Measurements from ENCODE around the gene CAPN5.

Gene CAPN5

DNA sequence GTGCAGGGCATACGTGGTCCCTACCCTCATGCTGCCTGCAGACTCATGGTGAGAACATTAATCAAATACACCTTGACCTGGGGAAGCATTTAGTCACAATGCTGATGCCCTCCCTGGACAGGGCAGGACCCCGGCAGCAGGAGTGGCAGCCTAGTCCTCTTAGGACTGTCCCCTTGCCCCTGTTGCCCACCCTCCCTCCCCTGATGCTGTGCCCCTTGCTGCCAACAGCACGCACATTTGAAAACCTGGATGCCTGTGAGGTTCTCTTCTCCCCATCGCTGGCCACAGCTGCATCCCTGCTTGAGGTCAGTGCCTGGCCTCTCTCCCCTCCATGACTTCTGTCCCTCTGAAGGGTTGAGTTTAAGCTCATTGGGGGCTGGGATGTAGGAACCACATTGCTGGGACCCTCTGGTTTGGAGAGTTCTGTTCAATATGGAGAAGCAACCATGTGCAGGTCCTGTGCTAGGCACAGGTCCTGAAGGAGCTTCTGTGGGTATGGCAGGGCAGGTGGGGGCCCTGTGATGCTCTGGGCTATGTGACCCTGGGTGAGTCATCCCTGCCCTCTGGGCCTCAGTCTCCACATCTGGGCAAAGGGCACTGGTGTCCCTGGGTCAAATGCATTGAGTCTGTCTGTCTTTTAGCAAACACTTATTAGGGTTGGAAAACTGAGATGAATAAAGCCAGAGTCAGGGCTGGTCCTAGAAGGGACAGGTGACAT lies 92.6 kb downstream of the CAPN5 start:
- no peak overlapping the region for H3K27ac ChIP-seq
- TF ChIP-seq ZFX (IDR thresholded peaks at IDR 0.05; ENCODE audit: borderline replicate concordance): no peak
- TF ChIP-seq CTCF (IDR thresholded peaks at IDR 0.05): no peak

GRCh38 chr11:77159937-77160495 lies 93.2 kb downstream of the CAPN5 start:
- H3K27ac ChIP-seq: no peak overlapping the region
- TF ChIP-seq ZFX (IDR thresholded peaks at IDR 0.05; ENCODE audit: borderline replicate concordance): no peak
- no peak for TF ChIP-seq CTCF (IDR thresholded peaks at IDR 0.05)

- TF ChIP-seq CTCF (IDR thresholded peaks at IDR 0.05): no peak
- no peak for TF ChIP-seq ZFX (IDR thresholded peaks at IDR 0.05; ENCODE audit: borderline replicate concordance)
- H3K27ac ChIP-seq: no peak overlapping the region
These were observed 96.5 kb downstream of the CAPN5 start for GRCh38 chr11:77163271-77163670.

GRCh38 chr11:77165066-77165465 lies 98.3 kb downstream of the CAPN5 start:
- TF ChIP-seq ZFX (IDR thresholded peaks at IDR 0.05; ENCODE audit: borderline replicate concordance): no peak
- no peak for TF ChIP-seq CTCF (IDR thresholded peaks at IDR 0.05)

DNA sequence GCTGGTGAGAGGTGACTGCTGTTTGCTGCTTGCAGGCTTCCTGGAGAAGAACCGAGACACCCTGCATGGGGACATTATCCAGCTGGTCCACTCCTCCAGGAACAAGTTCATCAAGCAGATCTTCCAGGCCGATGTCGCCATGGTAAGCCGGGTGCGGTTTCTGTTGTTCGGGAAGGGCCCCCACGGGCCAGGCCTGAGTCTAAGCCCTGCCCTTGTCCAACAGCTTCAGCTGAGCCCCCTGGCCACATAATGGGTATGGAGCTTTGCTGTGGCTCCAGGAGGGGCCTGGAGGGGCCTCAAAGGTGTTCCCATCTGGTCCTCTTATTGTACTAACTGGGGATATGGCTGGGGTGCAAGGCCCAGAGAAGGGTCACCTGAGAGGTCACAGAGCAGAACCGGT lies 99.2 kb downstream of the CAPN5 start:
- no peak overlapping the region for H3K27ac ChIP-seq
- TF ChIP-seq ZFX (IDR thresholded peaks at IDR 0.05; ENCODE audit: borderline replicate concordance) (no peak), CTCF (IDR thresholded peaks at IDR 0.05) (no peak)

More at GRCh38 chr11:77165066-77165465, 98.3 kb downstream of the CAPN5 start:
- H3K27ac ChIP-seq: no peak overlapping the region

DNA sequence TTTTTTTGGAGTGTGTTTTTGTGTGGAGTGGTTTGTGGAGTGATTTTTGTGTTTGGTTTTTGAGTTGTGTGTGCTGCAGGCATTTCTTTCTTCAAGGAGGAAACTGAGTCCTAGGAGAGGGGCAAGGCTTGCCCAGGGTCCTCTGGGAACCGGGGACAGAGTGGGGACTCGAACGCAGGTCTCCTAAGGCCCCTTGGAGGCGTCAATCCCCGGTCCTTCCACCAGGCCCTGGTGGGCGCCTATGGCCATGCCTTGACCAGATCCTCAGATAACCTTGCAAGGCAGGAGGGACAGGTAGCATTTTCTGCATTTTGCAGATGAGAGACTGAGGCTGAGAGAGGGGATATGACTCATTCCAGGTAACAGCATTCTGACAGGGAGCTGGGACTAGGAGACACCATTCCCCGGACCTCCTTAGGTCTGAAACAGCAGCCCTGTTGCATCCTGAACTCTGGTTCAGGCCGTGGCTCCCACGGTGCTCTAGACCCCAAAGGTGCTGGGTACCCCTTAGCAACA lies 100.4 kb downstream of the CAPN5 start:
- no peak overlapping the region for H3K27ac ChIP-seq
- TF ChIP-seq ZFX (IDR thresholded peaks at IDR 0.05; ENCODE audit: borderline replicate concordance): no peak
- TF ChIP-seq CTCF (IDR thresholded peaks at IDR 0.05): no peak

- TF ChIP-seq ZFX (IDR thresholded peaks at IDR 0.05; ENCODE audit: borderline replicate concordance): no peak
- TF ChIP-seq CTCF (IDR thresholded peaks at IDR 0.05): no peak
- H3K27ac ChIP-seq: no peak overlapping the region
These were observed 101.0 kb downstream of the CAPN5 start for GRCh38 chr11:77167791-77168190.
